IMR-90 (cell line): ENCODE data around the gene GAS7. TPM values are rescaled to one million over a fixed set of nuclear protein-coding genes. Genes with fewer than 3 reads are reported as not detected.

ENCODE experiments used
- ATAC-seq: fragments of 200-7000 bp; cut with Tn5 transposase; 2 replicates; pipeline ENCODE4 v1.9.1; 2020; ENCODE audit warnings: low read depth, mild to moderate bottlenecking, moderate library complexity
- BruUV-seq: library from RNA; stranded (reverse); fragments of 400-500 nt; replicated peaks from 2 replicates; lab custom pipeline; 2021; lab: Mats Ljungman, UMichigan
- CTCF ChIA-PET: fragments of 300-600 bp; formaldehyde crosslinking; extraction: SDS; loops from one replicate; lab custom pipeline; 2021; ENCODE audit warnings: antibody characterized with exemption; lab: Yijun Ruan, JAX
- POLR2A ChIA-PET: fragments of 300-600 bp; sonication (Branson Sonifier 250); formaldehyde crosslinking; loops from one replicate; lab custom pipeline; 2022; ENCODE audit warnings: antibody characterized with exemption; ENCODE audit not compliant: unreplicated experiment; lab: Charles Lee
- DNase-seq: peaks from one replicate; pipeline ENCODE4 v3.0.0; 2013
- H2AFZ ChIP-seq: replicated peaks from 2 replicates; pipeline ENCODE3; 2013; ENCODE audit warnings: low read length, mild to moderate bottlenecking; ENCODE audit not compliant: poor library complexity
- H2AK5ac ChIP-seq: 2 replicates; pipeline ENCODE4 v1.6.1; 2013; ENCODE audit warnings: low read depth, low read length, inconsistent platforms
- H2AK9ac ChIP-seq: replicated peaks from 2 replicates; pipeline ENCODE3; 2013; ENCODE audit warnings: mild to moderate bottlenecking, low read depth, low read length, moderate library complexity; ENCODE audit not compliant: poor library complexity
- H2BK120ac ChIP-seq: 2 replicates; pipeline ENCODE4 v1.6.1; 2013; ENCODE audit warnings: low read depth, low read length, inconsistent platforms
- H2BK15ac ChIP-seq: 3 replicates; pipeline ENCODE4 v1.6.1; 2013; ENCODE audit warnings: low read depth, low read length, inconsistent platforms
- H2BK20ac ChIP-seq: 2 replicates; pipeline ENCODE4 v1.6.1; 2013; ENCODE audit warnings: low read depth, mild to moderate bottlenecking, inconsistent platforms, low read length, moderate library complexity
- H2BK5ac ChIP-seq: 2 replicates; pipeline ENCODE4 v1.6.1; 2013; ENCODE audit warnings: mild to moderate bottlenecking, low read depth, low read length, inconsistent platforms; ENCODE audit not compliant: poor library complexity, severe bottlenecking
- H3K14ac ChIP-seq: replicated peaks from 2 replicates; pipeline ENCODE4 v1.6.1; 2013; ENCODE audit warnings: low read depth, low read length, inconsistent platforms
- H3K18ac ChIP-seq: 2 replicates; pipeline ENCODE4 v1.6.1; 2013; ENCODE audit warnings: low read depth, low read length, control low read depth
- H3K23ac ChIP-seq: 2 replicates; pipeline ENCODE4 v1.6.1; 2013; ENCODE audit warnings: low read depth, low read length, inconsistent platforms
- H3K27ac ChIP-seq: 2 replicates; pipeline ENCODE4 v1.5.1; 2013; ENCODE audit warnings: mild to moderate bottlenecking, control low read depth, low read length; ENCODE audit not compliant: insufficient read depth
- H3K27me3 ChIP-seq: 2 replicates; pipeline ENCODE4 v1.6.1; 2013; ENCODE audit warnings: low read length; ENCODE audit not compliant: control insufficient read depth, insufficient read depth
- H3K36me3 ChIP-seq: 2 replicates; pipeline ENCODE4 v1.6.1; 2013; ENCODE audit warnings: low read length, mixed read lengths; ENCODE audit not compliant: control insufficient read depth, insufficient read depth
- H3K4ac ChIP-seq: 2 replicates; pipeline ENCODE4 v1.6.1; 2013; ENCODE audit warnings: low read depth, low read length, inconsistent platforms
- H3K4me1 ChIP-seq: 2 replicates; pipeline ENCODE4 v1.6.1; 2013; ENCODE audit warnings: low read length, mixed read lengths; ENCODE audit not compliant: control insufficient read depth, insufficient read depth
- H3K4me2 ChIP-seq: 2 replicates; pipeline ENCODE4 v1.6.1; 2013; ENCODE audit warnings: low read depth, mild to moderate bottlenecking, control low read depth, low read length, moderate library complexity
- H3K4me3 ChIP-seq: 2 replicates; pipeline ENCODE4 v1.5.1; 2013; ENCODE audit warnings: low read depth, mild to moderate bottlenecking, control low read depth, low read length, moderate library complexity; ENCODE audit not compliant: insufficient read depth
- H3K56ac ChIP-seq: 2 replicates; pipeline ENCODE4 v1.6.1; 2013; ENCODE audit warnings: low read length, inconsistent platforms; ENCODE audit not compliant: insufficient read depth; ENCODE audit errors: extremely low read depth
- H3K79me1 ChIP-seq, 2 experiments: 2 replicates each; pipeline ENCODE4 v1.6.1; 2013; ENCODE audit warnings: low read length in 2 of 2, inconsistent platforms in 1 of 2, low read depth in 1 of 2
- H3K9ac ChIP-seq: 2 replicates; pipeline ENCODE4 v1.6.1; 2013; ENCODE audit warnings: low read depth, low read length, control low read depth
- H3K9me1 ChIP-seq: 2 replicates; pipeline ENCODE4 v1.6.1; 2013; ENCODE audit warnings: low read length, inconsistent platforms; ENCODE audit not compliant: insufficient read depth
- H3K9me3 ChIP-seq: 2 replicates; pipeline ENCODE4 v1.6.1; 2013; ENCODE audit warnings: low read length; ENCODE audit not compliant: control insufficient read depth, insufficient read depth
- H4K20me1 ChIP-seq: 2 replicates; pipeline ENCODE4 v1.6.1; 2013; ENCODE audit warnings: low read length, inconsistent platforms; ENCODE audit not compliant: insufficient read depth
- H4K5ac ChIP-seq: 2 replicates; pipeline ENCODE4 v1.6.1; 2013; ENCODE audit warnings: mild to moderate bottlenecking, low read depth, low read length, control low read depth
- H4K8ac ChIP-seq, 2 experiments: 2 replicates each; pipeline ENCODE4 v1.6.1; 2013; ENCODE audit warnings: low read depth in 2 of 2, low read length in 2 of 2, control low read depth in 1 of 2, inconsistent platforms in 1 of 2
- H4K91ac ChIP-seq: 2 replicates; pipeline ENCODE4 v1.6.1; 2013; ENCODE audit warnings: low read depth, low read length, inconsistent platforms; ENCODE audit not compliant: insufficient read depth
- BHLHE40 ChIP-seq: fragments of 150-350 bp; IDR thresholded peaks from 2 replicates; pipeline ENCODE4 v1.6.1; 2016; ENCODE audit warnings: mild to moderate bottlenecking, low read depth, low read length
- CEBPB ChIP-seq: IDR thresholded peaks from 2 replicates; pipeline ENCODE4 v1.6.1; 2012; ENCODE audit warnings: low read depth, low read length, improper control_type of control experiment
- CHD1 ChIP-seq: IDR thresholded peaks from 2 replicates; pipeline ENCODE4 v1.6.1; 2012; ENCODE audit warnings: low read depth, low read length, improper control_type of control experiment
- FOS ChIP-seq: fragments of 150-350 bp; IDR thresholded peaks from 2 replicates; pipeline ENCODE4 v1.6.1; 2016; ENCODE audit warnings: low read depth, low read length
- MAFK ChIP-seq: IDR thresholded peaks from 2 replicates; pipeline ENCODE4 v1.6.1; 2012; ENCODE audit warnings: low read depth, low read length, improper control_type of control experiment
- MAZ ChIP-seq: IDR thresholded peaks from 2 replicates; pipeline ENCODE4 v1.6.1; 2012; ENCODE audit warnings: low read depth, mild to moderate bottlenecking, low read length, improper control_type of control experiment, moderate library complexity, borderline replicate concordance
- POLR2A ChIP-seq: IDR thresholded peaks from 2 replicates; pipeline ENCODE4 v1.6.1; 2012; ENCODE audit warnings: mild to moderate bottlenecking, low read depth, low read length
- RCOR1 ChIP-seq: IDR thresholded peaks from 2 replicates; pipeline ENCODE4 v1.6.1; 2012; ENCODE audit warnings: mild to moderate bottlenecking, low read length, improper control_type of control experiment; ENCODE audit not compliant: insufficient replicate concordance
- SMC3 ChIP-seq: fragments of 150-350 bp; IDR thresholded peaks from 2 replicates; pipeline ENCODE4 v1.6.1; 2016; ENCODE audit warnings: low read depth, mild to moderate bottlenecking, antibody characterized with exemption, low read length, moderate library complexity
- WGBS, 2 experiments: methylation state at CpG; one replicate each; pipeline versions ENCODE4 v1.1.5 to v1.1.7; 2013; ENCODE audit warnings: missing lambda C conversion rate in 2 of 2; ENCODE audit not compliant: insufficient read length in 1 of 2; ENCODE audit errors: extremely low coverage in 2 of 2; 5-methylcytosine and 5-hydroxymethylcytosine counted together
- dilution Hi-C: fragments of 300-500 bp; cut with HindIII; formaldehyde crosslinking; loops from one replicate; pipeline ENCODE4 v1.14.3; 2018; ENCODE audit warnings: low sequenced_read_pairs; ENCODE audit not compliant: unreplicated experiment
- in situ Hi-C: fragments of 300-500 bp; cut with MboI; formaldehyde crosslinking; loops from 3 replicates; pipeline ENCODE4 v1.14.3; 2019; ENCODE audit warnings: low sequenced_read_pairs, inconsistent platforms, mixed read lengths
- intact Hi-C: fragments of 100-400 bp; cut with micrococcal nuclease; formaldehyde crosslinking; loops from 2 replicates; pipeline ENCODE4 v1.10.0; 2022
- polyA plus RNA-seq, 3 experiments: library from polyadenylated mRNA; depleted of rRNA; stranded (reverse); fragments of >200 nt; gene quantifications; 2 replicates each; pipeline ENCODE4 v1.2.3, GENCODE V29; 2012; ENCODE audit warnings: low replicate concordance in 1 of 3
- total RNA-seq: library from RNA; depleted of rRNA; stranded (reverse); fragments of >200 nt; gene quantifications from 2 replicates; pipeline ENCODE4 v1.2.3, GENCODE V29; 2012
- TF ChIP-seq, protein P1 (sequence below): fragments of 150-350 bp; IDR thresholded peaks from 2 replicates; pipeline ENCODE4 v1.6.1; 2016; ENCODE audit warnings: low read depth, mild to moderate bottlenecking, low read length, moderate library complexity, borderline replicate concordance
- TF ChIP-seq, protein P2 (sequence below): fragments of 150-350 bp; IDR thresholded peaks from 2 replicates; pipeline ENCODE4 v1.6.1; 2017; ENCODE audit warnings: mild to moderate bottlenecking, antibody characterized with exemption, low read length, low read depth
- TF ChIP-seq, protein P3 (sequence below): conservative IDR thresholded peaks from 2 replicates; pipeline ENCODE4 v1.5.1; 2012; ENCODE audit warnings: mild to moderate bottlenecking, low read depth, low read length, improper control_type of control experiment

Gene GAS7
- total and polyA plus RNA-seq, 2 of the 4 experiments (the other 2 are of a cell fraction): 4.6 to 5.0 TPM

DNA sequence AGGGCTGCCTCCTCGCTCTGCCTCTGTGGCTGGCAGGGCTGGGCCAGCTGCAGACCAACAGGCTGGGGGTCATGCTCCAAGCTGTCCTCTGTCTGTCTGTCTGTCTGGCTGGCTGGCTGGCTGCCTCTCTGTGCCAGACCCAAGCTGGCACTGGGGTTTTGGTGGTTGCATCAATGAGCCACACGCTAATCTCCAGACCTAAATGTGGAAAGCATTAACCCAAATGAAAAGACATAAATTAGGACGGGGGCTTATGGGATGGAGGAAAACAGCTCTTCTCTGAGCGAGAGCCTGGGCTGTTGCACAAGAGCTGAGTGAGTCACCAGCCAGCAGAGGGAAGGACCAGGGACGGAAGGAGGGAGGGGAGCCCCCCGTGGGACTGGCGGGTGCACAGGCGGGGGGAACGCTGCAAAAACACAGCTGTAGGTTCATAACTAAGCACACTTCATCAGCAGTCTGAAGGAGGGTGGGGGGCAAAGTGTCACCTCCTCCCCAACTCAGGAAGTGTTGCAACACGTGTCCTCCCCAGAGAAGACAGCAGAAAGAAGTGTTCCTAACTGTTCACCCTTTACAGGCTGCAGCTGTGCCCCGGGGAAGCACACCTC, 83.4 kb downstream of the GAS7 start:
- H4K8ac ChIP-seq: peak overlapping the region; percentile 75 to 79

More for the DNA sequence above, 83.4 kb downstream of the GAS7 start:
- peak overlapping the region; percentile 46 for H4K5ac ChIP-seq
- peak overlapping the region; percentile 94 for H2AK5ac ChIP-seq
- ChIA-PET POLR2A (interaction anchor here (0.6 kb wide), 1 partner anchor 288 kb away, joined by 3 read pairs; no protein-coding TSS in a partner anchor), CTCF (interaction anchor here (0.5 to 1.0 kb wide), 3 partner anchors 36 to 812 kb away, joined by 3 to 5 read pairs (median 3); no protein-coding TSS in a partner anchor)
- DNase-seq (peak; percentile 97), ATAC-seq (peak; percentile 91)
- peak overlapping the region; percentile 72 for H3K27ac ChIP-seq
- peak overlapping the region; percentile 59 for H3K18ac ChIP-seq
- H3K4me1 ChIP-seq: peaks cover 23% of the 10 kb centered on the region
- H2BK5ac ChIP-seq: peak overlapping the region; percentile 78
- H4K20me1 ChIP-seq: no peaks in the 10 kb centered on the region
- peaks cover 11% of the 10 kb centered on the region for H3K9me1 ChIP-seq
- peak overlapping the region; percentile 94 for H4K91ac ChIP-seq
- dilution Hi-C loops: no loop called here
- in situ Hi-C loops: no loop called here
- H3K4me3 ChIP-seq: peak overlapping the region; percentile 2; the same call in 1 of the 2 replicates
- intact Hi-C loops: no loop called here
- peak overlapping the region; percentile 96 for H3K4ac ChIP-seq
- H3K27me3 ChIP-seq: no peaks in the 10 kb centered on the region
- peak overlapping the region; percentile 95; the same call in 2 of the 3 replicates for H2BK15ac ChIP-seq
- H2BK120ac ChIP-seq: peak overlapping the region; percentile 94
- peak overlapping the region; percentile 58 for H3K9ac ChIP-seq
- peak overlapping the region; percentile 64 for H3K4me2 ChIP-seq
- peaks cover 0 to 4% of the 10 kb centered on the region in 2 experiments; a peak in 1 of 4 replicates for H3K79me1 ChIP-seq
- BruUV-seq: no TSS peak
- H2AK9ac ChIP-seq: peak overlapping the region; percentile 77
- whole genome bisulfite sequencing, 2 experiments: 7% methylated on average over 2 of the region's 11 CpGs; no CpG with 5 or more reads in 1 of the 2 experiments
- H3K9me3 ChIP-seq: no peaks in the 10 kb centered on the region; the same call in 1 of the 2 replicates
- TF ChIP-seq, protein P1, sequence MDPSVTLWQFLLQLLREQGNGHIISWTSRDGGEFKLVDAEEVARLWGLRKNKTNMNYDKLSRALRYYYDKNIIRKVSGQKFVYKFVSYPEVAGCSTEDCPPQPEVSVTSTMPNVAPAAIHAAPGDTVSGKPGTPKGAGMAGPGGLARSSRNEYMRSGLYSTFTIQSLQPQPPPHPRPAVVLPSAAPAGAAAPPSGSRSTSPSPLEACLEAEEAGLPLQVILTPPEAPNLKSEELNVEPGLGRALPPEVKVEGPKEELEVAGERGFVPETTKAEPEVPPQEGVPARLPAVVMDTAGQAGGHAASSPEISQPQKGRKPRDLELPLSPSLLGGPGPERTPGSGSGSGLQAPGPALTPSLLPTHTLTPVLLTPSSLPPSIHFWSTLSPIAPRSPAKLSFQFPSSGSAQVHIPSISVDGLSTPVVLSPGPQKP: no peak
- peak; percentile 17; the same call in 1 of the 2 replicates for TF ChIP-seq SMC3
- peak; percentile 82 for TF ChIP-seq BHLHE40
- no peak for TF ChIP-seq POLR2A
- TF ChIP-seq RCOR1: peak; percentile 57
- TF ChIP-seq, protein P2, sequence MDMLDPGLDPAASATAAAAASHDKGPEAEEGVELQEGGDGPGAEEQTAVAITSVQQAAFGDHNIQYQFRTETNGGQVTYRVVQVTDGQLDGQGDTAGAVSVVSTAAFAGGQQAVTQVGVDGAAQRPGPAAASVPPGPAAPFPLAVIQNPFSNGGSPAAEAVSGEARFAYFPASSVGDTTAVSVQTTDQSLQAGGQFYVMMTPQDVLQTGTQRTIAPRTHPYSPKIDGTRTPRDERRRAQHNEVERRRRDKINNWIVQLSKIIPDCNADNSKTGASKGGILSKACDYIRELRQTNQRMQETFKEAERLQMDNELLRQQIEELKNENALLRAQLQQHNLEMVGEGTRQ: peak; percentile 71; the same call in 1 of the 2 replicates
- no peak for TF ChIP-seq CHD1
- TF ChIP-seq, protein P3, sequence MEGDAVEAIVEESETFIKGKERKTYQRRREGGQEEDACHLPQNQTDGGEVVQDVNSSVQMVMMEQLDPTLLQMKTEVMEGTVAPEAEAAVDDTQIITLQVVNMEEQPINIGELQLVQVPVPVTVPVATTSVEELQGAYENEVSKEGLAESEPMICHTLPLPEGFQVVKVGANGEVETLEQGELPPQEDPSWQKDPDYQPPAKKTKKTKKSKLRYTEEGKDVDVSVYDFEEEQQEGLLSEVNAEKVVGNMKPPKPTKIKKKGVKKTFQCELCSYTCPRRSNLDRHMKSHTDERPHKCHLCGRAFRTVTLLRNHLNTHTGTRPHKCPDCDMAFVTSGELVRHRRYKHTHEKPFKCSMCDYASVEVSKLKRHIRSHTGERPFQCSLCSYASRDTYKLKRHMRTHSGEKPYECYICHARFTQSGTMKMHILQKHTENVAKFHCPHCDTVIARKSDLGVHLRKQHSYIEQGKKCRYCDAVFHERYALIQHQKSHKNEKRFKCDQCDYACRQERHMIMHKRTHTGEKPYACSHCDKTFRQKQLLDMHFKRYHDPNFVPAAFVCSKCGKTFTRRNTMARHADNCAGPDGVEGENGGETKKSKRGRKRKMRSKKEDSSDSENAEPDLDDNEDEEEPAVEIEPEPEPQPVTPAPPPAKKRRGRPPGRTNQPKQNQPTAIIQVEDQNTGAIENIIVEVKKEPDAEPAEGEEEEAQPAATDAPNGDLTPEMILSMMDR: no peak
- TF ChIP-seq CEBPB: peak; percentile 99
- TF ChIP-seq MAFK: no peak
- peak; percentile 99 for TF ChIP-seq MAZ
- TF ChIP-seq FOS: peak; percentile 97
- H2AFZ ChIP-seq: peak overlapping the region; percentile 88
- H3K36me3 ChIP-seq: no peaks in the 10 kb centered on the region
- peak overlapping the region; percentile 84 for H3K23ac ChIP-seq
- peak overlapping the region; percentile 92 for H3K14ac ChIP-seq
- H2BK20ac ChIP-seq: peak overlapping the region; percentile 92
- H3K56ac ChIP-seq: peak overlapping the region; percentile 64
